Hepatocyte (in vitro differentiated cells): Measurements from ENCODE around the gene MEN1. TPM values are rescaled to one million over a fixed set of nuclear protein-coding genes. Genes with fewer than 3 reads are reported as not detected.
"Not testable (repeated sequence)": the region's sequence is repeated elsewhere in the genome, so short reads cannot be mapped to it uniquely, and the experiment has no call there.

ENCODE experiments used
- DNase-seq: peaks from one replicate; pipeline ENCODE4 v3.0.0-alpha.2; 2016; ENCODE audit warnings: low spot score
- H2AFZ ChIP-seq: fragments of 200-600 bp; sonication (generic); 2 replicates; pipeline ENCODE4 v1.6.0; 2016; ENCODE audit warnings: antibody characterized with exemption, mild to moderate bottlenecking
- H3K27ac ChIP-seq: fragments of 200-600 bp; sonication (generic); 2 replicates; pipeline ENCODE4 v1.5.1; 2016; ENCODE audit warnings: mild to moderate bottlenecking
- H3K27me3 ChIP-seq: fragments of 200-600 bp; sonication (generic); 2 replicates; pipeline ENCODE4 v1.6.1; 2016
- H3K36me3 ChIP-seq: fragments of 200-600 bp; sonication (generic); replicated peaks from 2 replicates; pipeline ENCODE4 v1.5.1; 2016; ENCODE audit warnings: low read depth; ENCODE audit not compliant: insufficient read depth
- H3K4me1 ChIP-seq: fragments of 200-600 bp; sonication (generic); 2 replicates; pipeline ENCODE4 v1.5.1; 2016; ENCODE audit warnings: mild to moderate bottlenecking, moderate library complexity; ENCODE audit not compliant: insufficient read depth
- H3K4me2 ChIP-seq: fragments of 200-600 bp; sonication (generic); 2 replicates; pipeline ENCODE4 v1.6.0; 2016
- H3K4me3 ChIP-seq: fragments of 200-600 bp; sonication (generic); 2 replicates; pipeline ENCODE4 v1.5.1; 2016; ENCODE audit warnings: mild to moderate bottlenecking
- H3K79me2 ChIP-seq: fragments of 200-600 bp; sonication (generic); 2 replicates; pipeline ENCODE4 v1.6.0; 2017; ENCODE audit warnings: mild to moderate bottlenecking
- H3K9me2 ChIP-seq: fragments of 200-600 bp; sonication (generic); replicated peaks from 2 replicates; pipeline ENCODE4 v1.6.0; 2017; ENCODE audit warnings: mild to moderate bottlenecking; ENCODE audit not compliant: insufficient read depth
- H3K9me3 ChIP-seq: fragments of 200-600 bp; sonication (generic); 2 replicates; pipeline ENCODE4 v1.5.1; 2016; ENCODE audit warnings: low read depth, mild to moderate bottlenecking
- H4K20me1 ChIP-seq: fragments of 200-600 bp; sonication (generic); 2 replicates; pipeline ENCODE4 v1.6.0; 2016; ENCODE audit warnings: mild to moderate bottlenecking; ENCODE audit not compliant: insufficient read depth, poor library complexity, severe bottlenecking
- CTCF ChIP-seq: fragments of 200-600 bp; sonication (generic); IDR thresholded peaks from 2 replicates; pipeline ENCODE4 v1.5.1; 2016; ENCODE audit warnings: antibody characterized with exemption, mild to moderate bottlenecking; ENCODE audit not compliant: poor library complexity
- EZH2 ChIP-seq: fragments of 200-600 bp; sonication (generic); IDR thresholded peaks from 2 replicates; pipeline ENCODE4 v1.6.1; 2016; ENCODE audit warnings: antibody characterized with exemption, mild to moderate bottlenecking, borderline replicate concordance
- EZH2phosphoT487 ChIP-seq: fragments of 200-600 bp; sonication (generic); IDR thresholded peaks from one replicate; pipeline ENCODE4 v1.6.1; 2018; ENCODE audit warnings: antibody characterized with exemption, mild to moderate bottlenecking, low read depth, moderate library complexity; ENCODE audit not compliant: unreplicated experiment, severe bottlenecking
- whole genome bisulfite sequencing: methylation state at CpG from one replicate; pipeline ENCODE4 v1.1.6; 2016; ENCODE audit warnings: low lambda C conversion rate; ENCODE audit errors: missing lambda C conversion rate; 5-methylcytosine and 5-hydroxymethylcytosine counted together
- polyA plus RNA-seq: library from polyadenylated mRNA; unstranded; fragments of >200 nt; fragmentation: Nextera tagmentation; extraction: Ambion mirVana; gene quantifications from 2 replicates; pipeline ENCODE4 v1.2.1, GENCODE V29; 2016
- total RNA-seq: library from RNA; depleted of rRNA; stranded (reverse); fragments of >200 nt; gene quantifications from 2 replicates; pipeline ENCODE4 v1.2.3, GENCODE V29; 2014

The MEN1 gene
- total and polyA plus RNA-seq, 2 experiments from 2014 or later = 18.6 to 49.1 TPM

GRCh38 chr11:64817476-64817875 is 7.1 kb upstream of the MEN1 start:
- TF ChIP-seq EZH2 (no peak), EZH2phosphoT487 (no peak), CTCF (no peak)
- Histone ChIP-seq H3K9me3 (no peaks in the 10 kb centered on the region), H3K4me3 (no peak overlapping the region), H4K20me1 (no peaks in the 10 kb centered on the region), H3K36me3 (no peaks in the 10 kb centered on the region), H3K27ac (no peak overlapping the region), H3K9me2 (no peaks in the 10 kb centered on the region), H3K79me2 (no peaks in the 10 kb centered on the region), H3K4me1 (peaks cover 3% of the 10 kb centered on the region), H3K4me2 (no peak overlapping the region), H2AFZ (no peak overlapping the region), H3K27me3 (no peaks in the 10 kb centered on the region)
- DNase-seq = no peak
- 100% methylated on average over 3 of the region's 3 CpGs for WGBS

- DNase-seq, H3K27ac ChIP-seq: not testable (repeated sequence)
Observed at GRCh38 chr11:64815433-64815832, 5.1 kb upstream of the MEN1 start.

GRCh38 chr11:64814712-64815187 is 4.4 kb upstream of the MEN1 start:
- TF ChIP-seq EZH2phosphoT487 (no peak), EZH2 (no peak), CTCF (no peak)
- Histone ChIP-seq H3K9me3 (no peaks in the 10 kb centered on the region), H3K27ac (no peak overlapping the region), H3K4me2 (no peak overlapping the region), H3K79me2 (no peaks in the 10 kb centered on the region), H3K4me3 (no peak overlapping the region), H3K27me3 (no peaks in the 10 kb centered on the region), H2AFZ (no peak overlapping the region), H3K9me2 (no peaks in the 10 kb centered on the region), H3K4me1 (peaks cover 3% of the 10 kb centered on the region), H4K20me1 (no peaks in the 10 kb centered on the region), H3K36me3 (no peaks in the 10 kb centered on the region)
- no peak for DNase-seq
- WGBS = 62% methylated on average over 7 of the region's 7 CpGs

More at GRCh38 chr11:64815433-64815832, 5.1 kb upstream of the MEN1 start:
- 83% methylated on average over 5 of the region's 5 CpGs for WGBS
- H3K79me2 ChIP-seq, H3K36me3 ChIP-seq, H3K4me2 ChIP-seq, H3K9me2 ChIP-seq, H4K20me1 ChIP-seq, H2AFZ ChIP-seq, H3K4me3 ChIP-seq, H3K9me3 ChIP-seq, H3K27me3 ChIP-seq, H3K4me1 ChIP-seq: not testable (repeated sequence)

GRCh38 chr11:64813826-64814225 is 3.5 kb upstream of the MEN1 start:
- H3K27me3 ChIP-seq = no peaks in the 10 kb centered on the region
- H4K20me1 ChIP-seq = no peaks in the 10 kb centered on the region
- peaks cover 8% of the 10 kb centered on the region for H3K79me2 ChIP-seq
- TF ChIP-seq CTCF (no peak), EZH2 (no peak), EZH2phosphoT487 (no peak)
- peaks cover 9% of the 10 kb centered on the region for H3K4me1 ChIP-seq
- 89% methylated on average over 5 of the region's 5 CpGs for WGBS
- no peaks in the 10 kb centered on the region for H3K9me3 ChIP-seq
- DNase-seq = no peak
- H3K4me3 ChIP-seq = no peak overlapping the region
- H3K9me2 ChIP-seq = no peaks in the 10 kb centered on the region
- no peak overlapping the region for H2AFZ ChIP-seq
- H3K27ac ChIP-seq = no peak overlapping the region
- no peaks in the 10 kb centered on the region for H3K36me3 ChIP-seq
- no peak overlapping the region for H3K4me2 ChIP-seq
